Ascending aorta (tissue), 2 donors: ENCODE measurements around the gene CLPSL2. TPM values are rescaled to one million over a fixed set of nuclear protein-coding genes. Genes with fewer than 3 reads are reported as not detected.

Experiments used
- DNase-seq, 2 donors: peaks; one replicate each; pipeline ENCODE4 v3.0.0-alpha.2; 2019; ENCODE audit warnings: low spot score in 2 of 2
- H3K27ac ChIP-seq, 2 donors: fragments of 200-600 bp; sonication (generic); one replicate each; pipeline ENCODE4 v1.5.1; 2016 to 2017; ENCODE audit warnings: mild to moderate bottlenecking in 1 of 2
- H3K27me3 ChIP-seq: fragments of 200-600 bp; sonication (generic); one replicate; pipeline ENCODE4 v1.5.1; 2017
- H3K36me3 ChIP-seq, 2 donors: fragments of 200-600 bp; sonication (generic); one replicate each; pipeline ENCODE4 v1.5.1; 2016
- H3K4me1 ChIP-seq, 2 donors: fragments of 200-600 bp; sonication (generic); one replicate each; pipeline ENCODE4 v1.5.1; 2016 to 2017; ENCODE audit warnings: mild to moderate bottlenecking in 1 of 2
- H3K4me3 ChIP-seq, 2 donors: fragments of 200-600 bp; sonication (generic); one replicate each; pipeline ENCODE4 v1.5.1; 2016 to 2017; ENCODE audit warnings: mild to moderate bottlenecking in 1 of 2
- H3K9me3 ChIP-seq, 2 donors: fragments of 200-600 bp; sonication (generic); one replicate each; pipeline ENCODE4 v1.5.1; 2016
- intact Hi-C: fragments of 100-400 bp; cut with DNase I; formaldehyde crosslinking; loops from one replicate; pipeline ENCODE4 v1.15.1; 2023
- total RNA-seq: library from RNA; depleted of rRNA; stranded (reverse); fragments of >200 nt; gene quantifications from one replicate; pipeline ENCODE4 v1.1.0, GENCODE V29; 2016
- TF ChIP-seq, protein P1 (sequence below), 3 experiments: fragments of 200-600 bp in 2 of 3; fragments of 450-650 bp in 1 of 3; sonication (generic) in 2 of 3; IDR thresholded peaks; one replicate each; pipeline ENCODE4 v1.5.1; 2016 to 2019; ENCODE audit warnings: antibody characterized with exemption in 3 of 3, mild to moderate bottlenecking in 1 of 3, moderate library complexity in 1 of 3

CLPSL2 gene
- total RNA-seq, 1 donor from 2014 or later, result not detected

DNA sequence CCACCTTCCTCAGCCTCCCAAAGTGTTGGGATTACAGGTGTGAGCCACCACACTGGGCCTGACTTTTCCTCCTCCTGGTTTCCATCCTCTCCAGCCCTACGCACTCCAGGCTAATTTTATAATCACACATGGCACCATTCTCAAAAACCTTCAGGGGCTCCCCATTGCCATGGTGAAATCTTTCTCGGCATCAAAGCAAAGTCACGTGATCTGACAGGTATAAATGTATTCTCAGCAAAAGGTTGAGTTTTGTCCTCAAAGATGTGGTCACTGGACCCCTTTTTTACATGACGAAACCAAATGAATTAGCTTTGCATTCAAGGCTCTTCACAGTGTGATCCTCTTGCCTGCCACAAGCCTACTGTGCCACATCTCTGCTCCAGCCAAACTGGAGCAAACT lies 24.1 kb upstream of the CLPSL2 start:
- Histone ChIP-seq H3K4me3 (no peak overlapping the region), H3K36me3 (no peaks in the 10 kb centered on the region), H3K9me3 (peaks cover 0 to 4% of the 10 kb centered on the region in 2 donors), H3K4me1 (no peaks in the 10 kb centered on the region), H3K27ac (no peak overlapping the region), H3K27me3 (no peaks in the 10 kb centered on the region)
- TF ChIP-seq, protein P1, sequence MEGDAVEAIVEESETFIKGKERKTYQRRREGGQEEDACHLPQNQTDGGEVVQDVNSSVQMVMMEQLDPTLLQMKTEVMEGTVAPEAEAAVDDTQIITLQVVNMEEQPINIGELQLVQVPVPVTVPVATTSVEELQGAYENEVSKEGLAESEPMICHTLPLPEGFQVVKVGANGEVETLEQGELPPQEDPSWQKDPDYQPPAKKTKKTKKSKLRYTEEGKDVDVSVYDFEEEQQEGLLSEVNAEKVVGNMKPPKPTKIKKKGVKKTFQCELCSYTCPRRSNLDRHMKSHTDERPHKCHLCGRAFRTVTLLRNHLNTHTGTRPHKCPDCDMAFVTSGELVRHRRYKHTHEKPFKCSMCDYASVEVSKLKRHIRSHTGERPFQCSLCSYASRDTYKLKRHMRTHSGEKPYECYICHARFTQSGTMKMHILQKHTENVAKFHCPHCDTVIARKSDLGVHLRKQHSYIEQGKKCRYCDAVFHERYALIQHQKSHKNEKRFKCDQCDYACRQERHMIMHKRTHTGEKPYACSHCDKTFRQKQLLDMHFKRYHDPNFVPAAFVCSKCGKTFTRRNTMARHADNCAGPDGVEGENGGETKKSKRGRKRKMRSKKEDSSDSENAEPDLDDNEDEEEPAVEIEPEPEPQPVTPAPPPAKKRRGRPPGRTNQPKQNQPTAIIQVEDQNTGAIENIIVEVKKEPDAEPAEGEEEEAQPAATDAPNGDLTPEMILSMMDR (IDR thresholded peaks at IDR 0.05), result no peak
- DNase-seq, result no peak
- intact Hi-C loops, result no loop called here

DNA sequence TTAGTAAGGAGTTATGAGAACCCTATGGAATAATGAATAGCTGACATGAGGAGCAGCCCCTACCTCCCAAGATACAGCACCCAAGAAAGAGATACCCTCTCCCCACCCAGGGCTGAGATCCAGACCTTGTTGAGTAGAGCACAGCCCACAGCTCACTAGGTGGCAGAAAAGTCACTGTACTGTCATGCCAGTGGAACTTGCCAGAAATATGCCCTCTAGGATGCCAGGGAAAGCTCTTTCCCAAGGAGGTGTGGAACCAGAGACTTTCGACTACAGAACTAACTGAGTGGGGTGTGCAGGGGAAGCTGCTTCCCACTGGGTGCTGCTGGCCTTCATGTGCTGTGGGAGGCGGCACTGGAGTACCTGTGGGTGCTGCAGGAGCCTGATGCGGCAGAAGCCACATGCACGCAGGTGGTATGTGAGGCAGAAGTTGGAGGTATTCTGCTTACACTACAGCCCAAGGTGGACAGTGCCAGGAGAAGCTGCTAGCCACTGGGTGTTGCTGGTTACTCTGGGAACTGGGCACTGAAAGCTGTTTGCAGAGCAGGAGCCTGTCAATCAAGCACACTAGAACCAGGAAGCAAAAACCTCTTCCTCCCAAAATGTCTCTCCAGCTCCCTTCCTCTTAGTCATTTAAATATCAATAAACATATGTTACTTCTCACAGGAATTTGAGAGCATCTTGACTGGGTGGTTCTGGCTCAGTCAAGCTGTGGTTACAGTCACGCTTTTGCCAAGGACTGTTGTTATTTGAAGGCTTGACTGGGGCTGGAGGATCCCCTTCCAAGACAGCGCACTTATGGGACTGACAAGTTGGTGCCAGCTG lies 21.7 kb upstream of the CLPSL2 start:
- H3K27ac ChIP-seq, result no peak overlapping the region
- no peak for DNase-seq
- H3K27me3 ChIP-seq, result no peaks in the 10 kb centered on the region
- intact Hi-C loops, result no loop called here
- TF ChIP-seq, protein P1 (IDR thresholded peaks at IDR 0.05), result no peak
- H3K36me3 ChIP-seq, result no peaks in the 10 kb centered on the region
- no peak overlapping the region for H3K4me3 ChIP-seq
- H3K4me1 ChIP-seq, result no peaks in the 10 kb centered on the region
- no peaks in the 10 kb centered on the region for H3K9me3 ChIP-seq

DNA sequence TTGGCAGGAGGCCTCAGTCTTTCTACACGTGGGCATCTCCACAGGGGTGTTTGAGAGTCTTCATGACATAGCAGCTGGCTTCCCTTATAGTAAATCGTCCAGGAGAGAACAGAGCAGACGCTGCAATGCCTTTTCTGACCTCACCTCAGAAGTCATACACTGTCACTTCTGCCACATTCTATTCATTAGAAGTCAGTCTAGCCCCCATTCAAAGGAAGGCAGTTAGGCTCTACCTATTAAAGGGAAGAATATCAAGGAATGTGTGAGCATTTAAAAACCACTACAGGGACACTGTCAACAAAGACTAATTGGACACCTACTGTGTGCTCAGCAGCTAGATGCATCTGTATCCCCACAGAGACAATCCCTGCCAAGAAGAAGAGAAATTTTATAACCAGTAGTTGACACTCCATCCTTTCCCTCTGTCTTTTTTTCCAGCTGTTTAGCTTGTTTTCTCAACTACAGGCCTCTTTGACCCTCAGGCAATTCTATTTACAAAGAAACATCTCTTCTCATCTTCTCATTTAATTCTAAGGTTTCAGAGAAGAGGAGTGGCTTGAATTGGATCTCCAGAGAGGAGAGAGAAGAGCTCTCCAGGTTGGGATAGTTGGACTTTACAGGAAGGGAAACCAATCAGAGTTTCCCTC lies 21.0 kb upstream of the CLPSL2 start:
- no peaks in the 10 kb centered on the region for H3K4me1 ChIP-seq
- H3K36me3 ChIP-seq, result no peaks in the 10 kb centered on the region
- no peak overlapping the region for H3K27ac ChIP-seq
- H3K27me3 ChIP-seq, result no peaks in the 10 kb centered on the region
- H3K9me3 ChIP-seq, result no peaks in the 10 kb centered on the region
- DNase-seq, result no peak
- no peak overlapping the region for H3K4me3 ChIP-seq
- intact Hi-C loops, result no loop called here
- TF ChIP-seq, protein P1 (IDR thresholded peaks at IDR 0.05), result no peak

DNA sequence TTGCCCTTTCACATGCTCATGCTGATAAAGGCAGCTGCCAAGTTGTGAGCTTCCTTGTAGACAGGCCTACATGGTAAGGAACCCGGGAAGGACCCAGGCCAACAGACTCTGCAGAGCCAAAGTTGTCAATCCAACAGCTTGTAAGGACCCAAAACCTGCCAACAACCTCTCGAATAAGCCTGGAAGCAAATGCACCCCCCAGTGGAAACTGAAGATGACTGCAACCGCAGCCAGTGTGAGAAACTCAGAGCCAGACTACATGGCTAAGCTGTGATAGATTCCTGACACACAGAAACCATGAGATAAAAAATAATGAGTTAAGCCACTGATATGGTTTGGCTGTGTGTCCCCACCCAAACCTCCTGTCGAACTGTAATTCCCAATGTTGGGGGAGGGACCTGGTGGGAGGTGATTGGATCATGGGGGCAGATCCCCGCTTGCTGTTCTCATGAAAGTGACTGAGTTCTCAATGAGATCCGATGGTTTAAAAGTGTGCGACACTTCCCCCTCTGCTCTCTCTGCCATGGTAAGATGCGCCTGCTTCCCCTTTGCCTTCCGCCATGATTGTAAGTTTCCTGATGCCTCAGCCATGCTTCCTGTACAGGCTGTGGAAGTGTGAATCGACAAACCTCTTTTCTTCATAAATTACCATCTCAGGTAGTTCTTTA lies 18.8 kb upstream of the CLPSL2 start:
- TF ChIP-seq, protein P1 (IDR thresholded peaks at IDR 0.05), result peak in 1 of 3 experiments; percentile 18
- H3K4me1 ChIP-seq, result no peaks in the 10 kb centered on the region
- no peak overlapping the region for H3K4me3 ChIP-seq
- H3K9me3 ChIP-seq, result no peaks in the 10 kb centered on the region
- no peaks in the 10 kb centered on the region for H3K36me3 ChIP-seq
- H3K27me3 ChIP-seq, result no peaks in the 10 kb centered on the region
- intact Hi-C loops, result no loop called here
- DNase-seq, result no peak
- H3K27ac ChIP-seq, result no peak overlapping the region

DNA sequence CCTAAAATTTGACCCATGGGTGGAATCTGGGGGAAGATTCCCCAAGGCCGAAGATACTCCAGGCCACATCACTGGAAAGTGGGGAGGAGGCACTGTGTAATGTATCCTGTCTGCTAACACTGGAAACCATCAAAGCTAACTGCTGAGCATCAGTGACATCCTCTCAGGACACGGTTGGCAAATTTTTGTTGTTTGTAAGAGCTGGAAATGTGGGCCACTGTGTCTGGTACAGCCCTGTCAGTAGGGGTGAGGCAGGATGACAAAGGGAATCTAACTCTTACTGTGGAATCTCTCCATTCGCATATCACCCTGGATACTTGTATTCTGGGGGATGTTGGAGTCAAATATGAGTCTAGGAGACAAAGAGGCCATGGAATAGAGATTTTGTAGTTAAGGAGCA lies 17.0 kb upstream of the CLPSL2 start:
- H3K4me1 ChIP-seq, result no peaks in the 10 kb centered on the region
- H3K27me3 ChIP-seq, result no peaks in the 10 kb centered on the region
- H3K36me3 ChIP-seq, result no peaks in the 10 kb centered on the region
- DNase-seq, result no peak
- no peak overlapping the region for H3K27ac ChIP-seq
- TF ChIP-seq, protein P1 (IDR thresholded peaks at IDR 0.05), result no peak
- no peak overlapping the region for H3K4me3 ChIP-seq
- no peaks in the 10 kb centered on the region for H3K9me3 ChIP-seq
- intact Hi-C loops, result no loop called here
